SK-N-SH (cell line): ENCODE results near the gene MTNR1A. TPM values are rescaled to one million over a fixed set of nuclear protein-coding genes. Genes with fewer than 3 reads are reported as not detected.

Experiments used
- CTCF ChIA-PET: fragments of 300-600, 350-600 bp; formaldehyde crosslinking; extraction: SDS; loops from one replicate; lab custom pipeline; 2021; lab: Yijun Ruan, JAX
- POLR2A ChIA-PET: fragments of 350-600 bp; sonication (Branson Sonifier 250); formaldehyde crosslinking; extraction: SDS; loops from one replicate; lab custom pipeline; 2020; ENCODE audit warnings: antibody characterized with exemption, inconsistent platforms; lab: Yijun Ruan, JAX
- DNase-seq: peaks from one replicate; pipeline ENCODE4 v3.0.0; 2012
- H2AFZ ChIP-seq: fragments of 200-600 bp; sonication (generic); 2 replicates; pipeline ENCODE4 v1.8.1; 2016; ENCODE audit warnings: antibody characterized with exemption, mild to moderate bottlenecking, low read depth
- H3F3A ChIP-seq: fragments of 200-600 bp; sonication (generic); replicated peaks from 2 replicates; pipeline ENCODE3; 2016; ENCODE audit warnings: antibody characterized with exemption, mild to moderate bottlenecking; ENCODE audit not compliant: insufficient read depth
- H3K27ac ChIP-seq, 2 experiments: fragments of 200-500 bp in 1 of 2; fragments of 200-600 bp in 1 of 2; sonication (Bioruptor generic) in 1 of 2; sonication (generic), shearing (Covaris generic) in 1 of 2; 2 replicates each; pipeline versions ENCODE4 v1.5.1 to v1.6.1; 2014 to 2016; ENCODE audit warnings: low read depth in 2 of 2, inconsistent platforms in 1 of 2, low read length in 1 of 2, mild to moderate bottlenecking in 1 of 2, mixed read lengths in 1 of 2
- H3K27me3 ChIP-seq: fragments of 200-600 bp; sonication (generic), shearing (Covaris generic); 2 replicates; pipeline ENCODE4 v1.6.1; 2016; ENCODE audit warnings: mixed run types; ENCODE audit not compliant: insufficient read depth
- H3K36me3 ChIP-seq, 2 experiments: fragments of 200-500 bp in 1 of 2; fragments of 200-600 bp in 1 of 2; sonication (Bioruptor generic) in 1 of 2; sonication (generic) in 1 of 2; replicated peaks in 1 of 2; 2 replicates each; pipeline versions ENCODE3 to v1.5.1; 2014 to 2016; ENCODE audit warnings: low read length in 1 of 2, mild to moderate bottlenecking in 1 of 2; ENCODE audit not compliant: insufficient read depth in 2 of 2, control insufficient read depth in 1 of 2
- H3K4me1 ChIP-seq, 2 experiments: fragments of 200-500 bp in 1 of 2; fragments of 200-600 bp in 1 of 2; sonication (Bioruptor generic) in 1 of 2; sonication (generic), shearing (Covaris generic) in 1 of 2; 2 replicates each; pipeline versions ENCODE4 v1.5.1 to v1.6.1; 2014 to 2016; ENCODE audit warnings: low read depth in 1 of 2, low read length in 1 of 2, mixed run types in 1 of 2; ENCODE audit not compliant: insufficient read depth in 2 of 2, control insufficient read depth in 1 of 2
- H3K4me2 ChIP-seq: fragments of 200-600 bp; sonication (generic), shearing (Covaris generic); 2 replicates; pipeline ENCODE4 v1.6.1; 2017; ENCODE audit warnings: mixed run types
- H3K4me3 ChIP-seq, 2 experiments: fragments of 200-500 bp in 1 of 2; fragments of 200-600 bp in 1 of 2; sonication (Bioruptor generic) in 1 of 2; sonication (generic), shearing (Covaris generic) in 1 of 2; 2 replicates each; pipeline versions ENCODE4 v1.5.1 to v1.8.1; 2014 to 2016; ENCODE audit warnings: low read depth in 2 of 2, inconsistent platforms in 1 of 2, low read length in 1 of 2, mild to moderate bottlenecking in 1 of 2, mixed read lengths in 1 of 2, moderate library complexity in 1 of 2
- H3K79me2 ChIP-seq: fragments of 200-600 bp; sonication (generic); 2 replicates; pipeline ENCODE4 v1.8.1; 2017; ENCODE audit warnings: mild to moderate bottlenecking; ENCODE audit not compliant: insufficient read depth
- H3K9ac ChIP-seq: fragments of 200-600 bp; sonication (generic); 2 replicates; pipeline ENCODE4 v1.6.1; 2017; ENCODE audit warnings: mixed run types
- H3K9me2 ChIP-seq: fragments of 200-600 bp; sonication (generic); 2 replicates; pipeline ENCODE4 v1.6.1; 2017; ENCODE audit warnings: mixed run types
- H3K9me3 ChIP-seq: fragments of 200-600 bp; sonication (generic); 2 replicates; pipeline ENCODE4 v1.6.1; 2017; ENCODE audit warnings: mixed run types, mild to moderate bottlenecking, moderate library complexity
- H4K20me1 ChIP-seq: fragments of 200-600 bp; sonication (generic); 2 replicates; pipeline ENCODE4 v1.6.1; 2017; ENCODE audit warnings: mild to moderate bottlenecking, mixed run types; ENCODE audit not compliant: insufficient read depth
- CTCF ChIP-seq: fragments of 200-600 bp; sonication (generic); IDR thresholded peaks from 2 replicates; pipeline ENCODE4 v1.6.1; 2017; ENCODE audit warnings: antibody characterized with exemption, mild to moderate bottlenecking, moderate library complexity
- GATA2 ChIP-seq: sonication (generic); formaldehyde crosslinking; IDR thresholded peaks from 2 replicates; pipeline ENCODE4 v1.5.0; 2020; ENCODE audit warnings: mild to moderate bottlenecking, missing genetic modification reagents
- NFIC ChIP-seq: IDR thresholded peaks from 2 replicates; pipeline ENCODE4 v1.4.0; 2012; ENCODE audit warnings: borderline replicate concordance
- NRF1 ChIP-seq: IDR thresholded peaks from 2 replicates; pipeline ENCODE4 v1.6.1; 2012; ENCODE audit warnings: low read depth, mild to moderate bottlenecking, low read length
- RAD21 ChIP-seq: IDR thresholded peaks from 2 replicates; pipeline ENCODE4 v1.6.1; 2012; ENCODE audit warnings: mild to moderate bottlenecking, low read length
- REST ChIP-seq: IDR thresholded peaks from 2 replicates; pipeline ENCODE4 v1.6.1; 2012; ENCODE audit warnings: mild to moderate bottlenecking, low read depth, low read length, moderate library complexity
- SIN3A ChIP-seq: IDR thresholded peaks from 2 replicates; pipeline ENCODE4 v1.6.1; 2012; ENCODE audit warnings: low read depth, mild to moderate bottlenecking, low read length, moderate library complexity, borderline replicate concordance
- SMC3 ChIP-seq: IDR thresholded peaks from 2 replicates; pipeline ENCODE4 v1.6.1; 2012; ENCODE audit warnings: low read depth, low read length, improper control_type of control experiment
- TEAD4 ChIP-seq: IDR thresholded peaks from 2 replicates; pipeline ENCODE4 v1.4.0; 2012; ENCODE audit warnings: mild to moderate bottlenecking, borderline replicate concordance; ENCODE audit not compliant: insufficient read depth
- USF1 ChIP-seq: IDR thresholded peaks from 2 replicates; pipeline ENCODE4 v1.4.0; 2012; ENCODE audit warnings: low read depth, borderline replicate concordance
- ZBTB33 ChIP-seq: IDR thresholded peaks from 2 replicates; pipeline ENCODE4 v1.4.0; 2012; ENCODE audit warnings: low read depth, borderline replicate concordance
- WGBS: methylation state at CpG from one replicate; pipeline ENCODE4 v1.1.6; 2017; ENCODE audit warnings: low lambda C conversion rate; 5-methylcytosine and 5-hydroxymethylcytosine counted together
- polyA plus RNA-seq, 3 experiments: library from polyadenylated mRNA; depleted of rRNA; stranded (reverse); fragments of >200 nt; gene quantifications; 2 replicates each; pipeline ENCODE4 v1.2.3, GENCODE V29; 2012
- TF ChIP-seq, protein P1 (sequence below): IDR thresholded peaks from 2 replicates; pipeline ENCODE4; 2012

The MTNR1A gene
- polyA plus RNA-seq, 1 of the 3 experiments (the other 2 are of a cell fraction) = not detected

DNA sequence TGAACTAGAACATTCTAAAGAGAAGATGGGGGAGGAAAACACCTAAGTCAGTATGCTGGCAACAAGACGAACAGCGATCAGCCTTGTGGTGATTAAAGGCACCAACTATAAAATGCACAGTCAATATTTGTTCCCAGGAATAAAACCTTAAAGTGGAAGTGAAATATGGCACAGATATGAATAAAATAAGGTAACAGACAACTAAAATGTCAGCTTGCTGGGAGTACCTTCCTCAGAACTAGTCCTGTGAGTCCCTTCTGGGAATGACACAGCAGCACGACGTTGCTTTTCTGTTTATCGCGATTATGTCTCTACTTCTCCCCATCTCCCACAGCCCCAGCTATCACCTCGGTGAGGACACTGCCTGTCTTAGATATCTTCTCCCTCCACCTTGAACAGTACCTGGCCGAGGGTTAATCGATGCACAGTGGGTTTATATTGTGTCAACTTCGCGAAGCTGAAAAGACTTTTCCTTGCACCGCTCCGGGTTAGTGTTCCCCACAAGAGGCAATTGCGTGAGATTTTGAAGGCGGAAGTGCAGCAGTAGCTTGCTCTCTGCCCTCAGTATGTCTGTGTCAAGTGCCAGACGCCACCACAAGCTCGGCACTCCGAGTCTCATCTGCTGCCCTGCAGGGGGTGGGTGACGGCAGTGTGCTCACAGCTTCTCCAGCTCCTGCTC, 17.4 kb downstream of the MTNR1A start:
- DNase-seq = no peak
- Histone ChIP-seq H3K9ac (no peak overlapping the region), H3K27me3 (no peaks in the 10 kb centered on the region; the same call in 1 of the 2 replicates), H3K9me3 (no peaks in the 10 kb centered on the region), H3K9me2 (no peaks in the 10 kb centered on the region), H4K20me1 (no peaks in the 10 kb centered on the region), H3K36me3 (no peaks in the 10 kb centered on the region), H3K27ac (no peak overlapping the region), H3K4me3 (no peak overlapping the region), H3K79me2 (no peaks in the 10 kb centered on the region), H3K4me2 (no peak overlapping the region), H3K4me1 (no peaks in the 10 kb centered on the region), H3F3A (no peaks in the 10 kb centered on the region), H2AFZ (no peak overlapping the region)
- 48% methylated on average over 15 of the region's 19 CpGs for WGBS
- no peak for TF ChIP-seq SIN3A
- TF ChIP-seq, protein P1, sequence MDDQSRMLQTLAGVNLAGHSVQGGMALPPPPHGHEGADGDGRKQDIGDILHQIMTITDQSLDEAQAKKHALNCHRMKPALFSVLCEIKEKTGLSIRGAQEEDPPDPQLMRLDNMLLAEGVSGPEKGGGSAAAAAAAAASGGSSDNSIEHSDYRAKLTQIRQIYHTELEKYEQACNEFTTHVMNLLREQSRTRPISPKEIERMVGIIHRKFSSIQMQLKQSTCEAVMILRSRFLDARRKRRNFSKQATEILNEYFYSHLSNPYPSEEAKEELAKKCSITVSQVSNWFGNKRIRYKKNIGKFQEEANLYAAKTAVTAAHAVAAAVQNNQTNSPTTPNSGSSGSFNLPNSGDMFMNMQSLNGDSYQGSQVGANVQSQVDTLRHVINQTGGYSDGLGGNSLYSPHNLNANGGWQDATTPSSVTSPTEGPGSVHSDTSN = no peak
- POLR2A ChIA-PET = no interaction called here
- CTCF ChIA-PET = interaction anchor here (2.6 kb wide), 1 partner anchor 49 kb away, joined by 9 read pairs; no protein-coding TSS in a partner anchor

GRCh38 chr4:186536285-186536684, 19.1 kb downstream of the MTNR1A start:
- no peak for DNase-seq
- ChIA-PET CTCF (no interaction called here), POLR2A (no interaction called here)
- Histone ChIP-seq H3F3A (no peaks in the 10 kb centered on the region), H4K20me1 (no peaks in the 10 kb centered on the region), H2AFZ (no peak overlapping the region), H3K36me3 (no peaks in the 10 kb centered on the region), H3K27me3 (no peaks in the 10 kb centered on the region; the same call in 1 of the 2 replicates), H3K9ac (no peak overlapping the region), H3K79me2 (no peaks in the 10 kb centered on the region), H3K4me1 (no peaks in the 10 kb centered on the region), H3K4me2 (no peak overlapping the region), H3K9me3 (no peaks in the 10 kb centered on the region), H3K9me2 (no peaks in the 10 kb centered on the region), H3K27ac (no peak overlapping the region), H3K4me3 (no peak overlapping the region)
- 43% methylated on average over 10 of the region's 10 CpGs for WGBS
- TF ChIP-seq, protein P1 = no peak
- TF ChIP-seq RAD21 = no peak
- TF ChIP-seq TEAD4 = no peak
- TF ChIP-seq NRF1 = no peak
- TF ChIP-seq SIN3A = no peak
- no peak for TF ChIP-seq USF1
- no peak for TF ChIP-seq NFIC
- TF ChIP-seq SMC3 = no peak
- no peak for TF ChIP-seq CTCF
- TF ChIP-seq ZBTB33 = no peak
- no peak for TF ChIP-seq GATA2 (CRISPR knock-in tag)
- TF ChIP-seq REST = no peak
- TF ChIP-seq, all 33 proteins: peak for 0
